COR-L47 (cell line): ENCODE measurements around the gene DHX57.
A peak's percentile ranks its signal among the peaks of the same experiment; 100 is the strongest.

ENCODE experiments used
- DNase-seq: peaks from one replicate; lab custom pipeline; 2025; lab: John Stamatoyannopoulos, UW

DHX57 gene

GRCh38 chr2:38751596-38752410 lies 123.9 kb downstream of the DHX57 start:
- DNase-seq, result no peak

- DNase-seq, result peak; percentile 99
Observed at GRCh38 chr2:38750891-38751595, 124.7 kb downstream of the DHX57 start, which contains the start of gene SRSF7. TSS of gene SRSF7 (minus strand) at chr2:38751361. CDS start at chr2:38751256, 105 bp downstream.

DNA sequence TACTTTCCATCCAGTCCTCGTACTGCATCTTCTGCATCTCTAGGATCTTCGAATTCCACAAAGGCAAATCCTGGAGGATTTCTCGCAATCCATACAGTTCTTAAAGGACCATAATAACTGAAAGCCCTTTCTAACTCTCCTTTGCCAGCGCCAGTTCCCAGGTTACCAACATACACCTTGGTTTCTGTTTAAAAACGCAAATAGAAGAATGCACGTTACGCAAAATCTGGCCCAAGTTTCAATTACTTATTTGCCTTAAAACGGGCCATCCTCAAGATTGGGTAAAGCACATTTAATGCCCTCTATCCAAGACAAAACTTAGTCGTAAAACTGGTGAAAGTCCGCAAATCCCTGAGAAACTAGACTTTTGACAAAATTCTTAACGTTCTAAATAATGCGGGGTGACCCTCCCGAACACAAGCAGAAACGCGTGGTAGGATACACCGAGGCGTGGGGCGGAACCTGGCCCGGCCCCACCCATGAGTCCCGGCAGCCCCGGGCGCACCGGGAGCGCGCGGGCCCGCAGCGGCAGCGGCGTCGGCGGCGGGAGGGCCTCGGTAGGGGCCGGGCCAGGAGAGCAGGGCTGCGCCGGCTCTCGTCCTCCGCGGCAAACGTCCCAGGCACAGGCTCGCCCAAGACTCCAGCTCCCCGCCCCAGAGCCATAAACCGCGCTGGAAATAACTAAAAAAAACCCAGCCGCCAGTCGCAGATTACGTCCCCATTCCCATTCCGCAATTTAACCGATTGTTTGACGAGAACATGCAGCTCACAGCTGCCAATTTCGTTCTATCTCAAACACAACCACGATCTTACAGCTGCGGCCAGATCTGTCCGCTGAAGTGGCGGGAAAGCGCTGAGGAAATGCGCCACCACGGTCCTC lies 125.5 kb downstream of the DHX57 start:
- DNase-seq, result peak; percentile 27

GRCh38 chr2:38748943-38749804 lies 126.6 kb downstream of the DHX57 start:
- DNase-seq, result no peak

DNA sequence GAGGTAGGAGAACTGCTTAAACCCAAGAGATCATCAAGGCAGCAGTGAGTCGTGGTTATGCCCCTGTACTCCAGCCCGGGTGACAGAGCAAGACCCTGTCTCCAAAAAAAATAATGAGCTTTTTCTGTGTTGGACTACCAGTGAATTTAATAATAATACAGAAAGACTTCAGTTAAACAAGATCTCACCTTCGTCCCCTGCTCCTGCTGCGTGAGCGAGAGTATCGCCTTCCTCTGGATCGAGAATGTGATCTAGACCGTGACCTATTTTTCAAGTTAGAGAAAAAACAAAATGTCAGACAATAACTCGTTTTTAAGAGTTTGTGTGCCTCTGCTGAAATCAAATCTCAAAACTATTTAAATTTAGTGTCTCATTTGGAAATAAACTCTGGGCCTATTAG lies 127.3 kb downstream of the DHX57 start:
- no peak for DNase-seq

DNA sequence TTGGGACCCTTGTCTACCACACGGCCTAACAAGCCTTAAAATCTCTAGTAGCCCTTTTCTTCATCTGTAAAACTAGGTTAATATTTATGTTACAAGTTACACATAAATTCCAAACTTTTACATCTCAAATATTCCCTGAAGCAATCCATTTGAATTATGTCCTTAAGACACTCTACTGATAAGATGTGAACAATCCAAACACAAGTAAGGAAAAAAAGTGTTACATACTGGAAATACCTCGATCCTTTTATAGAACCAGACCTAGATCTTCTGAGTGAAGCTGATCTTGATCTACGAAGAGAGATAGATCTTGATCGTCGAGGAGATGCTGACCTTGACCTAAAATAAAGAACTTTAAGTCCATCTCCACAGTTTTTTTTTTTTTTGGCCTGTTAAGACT lies 127.9 kb downstream of the DHX57 start:
- DNase-seq, result no peak
